ENCODE results near the gene KCND2. TPM values are rescaled to one million over a fixed set of nuclear protein-coding genes. Genes with fewer than 3 reads are reported as not detected.

The KCND2 gene
- total and polyA plus RNA-seq, 2 of the 4 experiments (the other 2 are of a cell fraction) = under 0.01 TPM; not detected in 1

DNA sequence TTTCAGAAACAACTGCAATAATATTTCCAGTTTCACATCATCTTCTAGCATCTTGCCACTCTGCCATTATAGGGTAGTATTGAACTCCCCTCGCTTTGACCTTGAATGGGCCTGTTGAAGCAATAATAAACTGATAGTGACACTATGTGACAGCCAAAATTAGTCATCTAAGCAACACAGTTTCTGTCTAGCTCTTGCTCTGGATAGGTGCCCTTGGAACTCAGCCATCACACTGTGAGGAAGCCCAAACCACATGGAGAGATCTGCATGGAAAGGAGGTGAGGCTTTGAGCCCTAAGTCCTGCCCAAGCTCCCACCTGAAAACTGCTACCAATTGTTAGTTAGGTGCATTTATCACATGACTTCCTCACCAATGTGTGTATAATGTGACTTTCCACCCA, 18.1 kb upstream of the KCND2 start:
- CTCF ChIA-PET = no interaction called here

More for the DNA sequence above, 18.1 kb upstream of the KCND2 start:
- Histone ChIP-seq H3K4me2 (ENCODE audit: low read depth, low read length) (no peak overlapping the region), H2AK9ac (replicated peaks; ENCODE audit: low read depth, low read length, poor library complexity) (no peak overlapping the region), H2BK120ac (ENCODE audit: low read depth, low read length) (no peak overlapping the region), H3K79me1 (ENCODE audit: low read depth in 1 of 2, low read length in 2 of 2) (no peaks in the 10 kb centered on the region), H3K4me3 (ENCODE audit: insufficient read depth, low read depth, low read length) (no peak overlapping the region), H3K56ac (ENCODE audit: extremely low read depth, insufficient read depth, low read length) (no peak overlapping the region), H4K8ac (ENCODE audit: low read depth in 2 of 2, low read length in 2 of 2) (no peak overlapping the region), H3K14ac (replicated peaks; ENCODE audit: low read depth, low read length) (no peak overlapping the region), H2BK5ac (ENCODE audit: low read depth, low read length, poor library complexity, severe bottlenecking) (no peak overlapping the region), H2AFZ (replicated peaks; ENCODE audit: low read length, poor library complexity) (no peak overlapping the region), H2BK15ac (ENCODE audit: low read depth, low read length) (no peak overlapping the region), H3K27me3 (ENCODE audit: control insufficient read depth, insufficient read depth, low read length) (no peaks in the 10 kb centered on the region), H3K9me1 (ENCODE audit: insufficient read depth, low read length) (no peaks in the 10 kb centered on the region), H3K9ac (ENCODE audit: low read depth, low read length) (no peak overlapping the region), H3K36me3 (ENCODE audit: control insufficient read depth, insufficient read depth, low read length) (no peaks in the 10 kb centered on the region), H2BK20ac (ENCODE audit: low read depth, low read length) (no peak overlapping the region), H3K27ac (ENCODE audit: insufficient read depth, low read length) (no peak overlapping the region), H3K4ac (ENCODE audit: low read depth, low read length) (no peak overlapping the region), H3K9me3 (ENCODE audit: control insufficient read depth, insufficient read depth, low read length) (no peaks in the 10 kb centered on the region), H3K18ac (ENCODE audit: low read depth, low read length) (no peak overlapping the region), H4K5ac (ENCODE audit: low read depth, low read length) (no peak overlapping the region), H4K20me1 (ENCODE audit: insufficient read depth, low read length) (no peaks in the 10 kb centered on the region), H4K91ac (ENCODE audit: insufficient read depth, low read depth, low read length) (no peak overlapping the region), H3K4me1 (ENCODE audit: control insufficient read depth, insufficient read depth, low read length) (no peaks in the 10 kb centered on the region), H3K23ac (ENCODE audit: low read depth, low read length) (no peak overlapping the region), H2AK5ac (ENCODE audit: low read depth, low read length) (no peak overlapping the region)
- BruUV-seq (replicated peaks) = no TSS peak
- DNase-seq (no peak), ATAC-seq (ENCODE audit: low read depth) (no peak)
- no peak for TF ChIP-seq BHLHE40 (IDR thresholded peaks at IDR 0.05; ENCODE audit: low read depth, low read length)
- TF ChIP-seq MAFK (IDR thresholded peaks at IDR 0.05; ENCODE audit: low read depth, low read length) = no peak
- TF ChIP-seq POLR2A (IDR thresholded peaks at IDR 0.05; ENCODE audit: low read depth, low read length) = no peak
- TF ChIP-seq, protein P1, sequence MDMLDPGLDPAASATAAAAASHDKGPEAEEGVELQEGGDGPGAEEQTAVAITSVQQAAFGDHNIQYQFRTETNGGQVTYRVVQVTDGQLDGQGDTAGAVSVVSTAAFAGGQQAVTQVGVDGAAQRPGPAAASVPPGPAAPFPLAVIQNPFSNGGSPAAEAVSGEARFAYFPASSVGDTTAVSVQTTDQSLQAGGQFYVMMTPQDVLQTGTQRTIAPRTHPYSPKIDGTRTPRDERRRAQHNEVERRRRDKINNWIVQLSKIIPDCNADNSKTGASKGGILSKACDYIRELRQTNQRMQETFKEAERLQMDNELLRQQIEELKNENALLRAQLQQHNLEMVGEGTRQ (IDR thresholded peaks at IDR 0.05; ENCODE audit: low read depth, low read length) = no peak
- TF ChIP-seq RAD21 (IDR thresholded peaks at IDR 0.05; ENCODE audit: low read length) = no peak
- TF ChIP-seq, protein P2, sequence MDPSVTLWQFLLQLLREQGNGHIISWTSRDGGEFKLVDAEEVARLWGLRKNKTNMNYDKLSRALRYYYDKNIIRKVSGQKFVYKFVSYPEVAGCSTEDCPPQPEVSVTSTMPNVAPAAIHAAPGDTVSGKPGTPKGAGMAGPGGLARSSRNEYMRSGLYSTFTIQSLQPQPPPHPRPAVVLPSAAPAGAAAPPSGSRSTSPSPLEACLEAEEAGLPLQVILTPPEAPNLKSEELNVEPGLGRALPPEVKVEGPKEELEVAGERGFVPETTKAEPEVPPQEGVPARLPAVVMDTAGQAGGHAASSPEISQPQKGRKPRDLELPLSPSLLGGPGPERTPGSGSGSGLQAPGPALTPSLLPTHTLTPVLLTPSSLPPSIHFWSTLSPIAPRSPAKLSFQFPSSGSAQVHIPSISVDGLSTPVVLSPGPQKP (IDR thresholded peaks at IDR 0.05; ENCODE audit: borderline replicate concordance, low read depth, low read length) = no peak
- TF ChIP-seq SMC3 (IDR thresholded peaks at IDR 0.05; ENCODE audit: low read depth, low read length) = no peak
- no peak for TF ChIP-seq MXI1 (IDR thresholded peaks at IDR 0.05; ENCODE audit: borderline replicate concordance, low read depth, low read length)
- TF ChIP-seq RCOR1 (IDR thresholded peaks at IDR 0.05; ENCODE audit: insufficient replicate concordance, low read length) = no peak
- TF ChIP-seq MAZ (IDR thresholded peaks at IDR 0.05; ENCODE audit: borderline replicate concordance, low read depth, low read length) = no peak
- TF ChIP-seq NFE2L2 (IDR thresholded peaks at IDR 0.05; ENCODE audit: low read depth, low read length) = no peak
- TF ChIP-seq CHD1 (IDR thresholded peaks at IDR 0.05; ENCODE audit: low read depth, low read length) = no peak
- TF ChIP-seq FOS (IDR thresholded peaks at IDR 0.05; ENCODE audit: low read depth, low read length) = no peak
- no peak for TF ChIP-seq CEBPB (IDR thresholded peaks at IDR 0.05; ENCODE audit: low read depth, low read length)
- TF ChIP-seq, protein P3, sequence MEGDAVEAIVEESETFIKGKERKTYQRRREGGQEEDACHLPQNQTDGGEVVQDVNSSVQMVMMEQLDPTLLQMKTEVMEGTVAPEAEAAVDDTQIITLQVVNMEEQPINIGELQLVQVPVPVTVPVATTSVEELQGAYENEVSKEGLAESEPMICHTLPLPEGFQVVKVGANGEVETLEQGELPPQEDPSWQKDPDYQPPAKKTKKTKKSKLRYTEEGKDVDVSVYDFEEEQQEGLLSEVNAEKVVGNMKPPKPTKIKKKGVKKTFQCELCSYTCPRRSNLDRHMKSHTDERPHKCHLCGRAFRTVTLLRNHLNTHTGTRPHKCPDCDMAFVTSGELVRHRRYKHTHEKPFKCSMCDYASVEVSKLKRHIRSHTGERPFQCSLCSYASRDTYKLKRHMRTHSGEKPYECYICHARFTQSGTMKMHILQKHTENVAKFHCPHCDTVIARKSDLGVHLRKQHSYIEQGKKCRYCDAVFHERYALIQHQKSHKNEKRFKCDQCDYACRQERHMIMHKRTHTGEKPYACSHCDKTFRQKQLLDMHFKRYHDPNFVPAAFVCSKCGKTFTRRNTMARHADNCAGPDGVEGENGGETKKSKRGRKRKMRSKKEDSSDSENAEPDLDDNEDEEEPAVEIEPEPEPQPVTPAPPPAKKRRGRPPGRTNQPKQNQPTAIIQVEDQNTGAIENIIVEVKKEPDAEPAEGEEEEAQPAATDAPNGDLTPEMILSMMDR (conservative IDR thresholded peaks at IDR 0.05; ENCODE audit: low read depth, low read length) = no peak
- no peak for TF ChIP-seq RFX5 (IDR thresholded peaks at IDR 0.05; ENCODE audit: low read depth, low read length)
- WGBS, 2 experiments (ENCODE audit: extremely low coverage in 2 of 2, insufficient read length in 1 of 2) = no CpG with 5 or more reads among the region's 1 CpG
- POLR2A ChIA-PET (ENCODE audit: unreplicated experiment) = no interaction called here
- in situ Hi-C loops (cut with MboI; ENCODE audit: low sequenced_read_pairs) (no loop called here), dilution Hi-C loops (cut with HindIII; ENCODE audit: low sequenced_read_pairs, unreplicated experiment) (no loop called here), intact Hi-C loops (cut with micrococcal nuclease) (no loop called here)
